D341Med (cell line): ENCODE results near the gene RIOK3.

ENCODE experiments used
- DNase-seq: peaks from one replicate; pipeline ENCODE4 v3.0.0; 2012; ENCODE audit warnings: low spot score

RIOK3 gene

GRCh38 chr18:23531912-23532311, 78.8 kb downstream of the RIOK3 start:
- DNase-seq = no peak
